Sigmoid colon (tissue), 4 donors: Measurements from ENCODE around the gene FHOD3.

Experiments
- EP300 ChIP-seq, 4 donors: sonication (generic); formaldehyde crosslinking; IDR thresholded peaks; one replicate each; pipeline ENCODE4 v1.6.1; 2017; ENCODE audit warnings: antibody characterized with exemption in 4 of 4
- POLR2A ChIP-seq, 2 donors: fragments of 450-650 bp; IDR thresholded peaks; one replicate each; pipeline ENCODE4 v1.6.1; 2016; ENCODE audit warnings: antibody characterized with exemption in 2 of 2, mild to moderate bottlenecking in 2 of 2, moderate library complexity in 2 of 2
- POLR2AphosphoS5 ChIP-seq, 4 donors: sonication (generic); formaldehyde crosslinking; IDR thresholded peaks; one replicate each; pipeline ENCODE4 v1.6.1; 2017; ENCODE audit warnings: antibody characterized with exemption in 4 of 4
- TF ChIP-seq, protein P1 (sequence below), 4 experiments: fragments of 450-650 bp in 3 of 4; fragments of 200-600 bp in 1 of 4; IDR thresholded peaks; one replicate each; pipeline ENCODE4 v1.5.1; 2016 to 2019; ENCODE audit warnings: antibody characterized with exemption in 4 of 4, mild to moderate bottlenecking in 3 of 4, moderate library complexity in 2 of 4

GRCh38 chr18:36782710-36783109 is 485.2 kb downstream of the FHOD3 start:
- TF ChIP-seq EP300 (IDR thresholded peaks at IDR 0.05) (no peak), POLR2AphosphoS5 (IDR thresholded peaks at IDR 0.05) (no peak), POLR2A (IDR thresholded peaks at IDR 0.05) (no peak)
- TF ChIP-seq, protein P1, sequence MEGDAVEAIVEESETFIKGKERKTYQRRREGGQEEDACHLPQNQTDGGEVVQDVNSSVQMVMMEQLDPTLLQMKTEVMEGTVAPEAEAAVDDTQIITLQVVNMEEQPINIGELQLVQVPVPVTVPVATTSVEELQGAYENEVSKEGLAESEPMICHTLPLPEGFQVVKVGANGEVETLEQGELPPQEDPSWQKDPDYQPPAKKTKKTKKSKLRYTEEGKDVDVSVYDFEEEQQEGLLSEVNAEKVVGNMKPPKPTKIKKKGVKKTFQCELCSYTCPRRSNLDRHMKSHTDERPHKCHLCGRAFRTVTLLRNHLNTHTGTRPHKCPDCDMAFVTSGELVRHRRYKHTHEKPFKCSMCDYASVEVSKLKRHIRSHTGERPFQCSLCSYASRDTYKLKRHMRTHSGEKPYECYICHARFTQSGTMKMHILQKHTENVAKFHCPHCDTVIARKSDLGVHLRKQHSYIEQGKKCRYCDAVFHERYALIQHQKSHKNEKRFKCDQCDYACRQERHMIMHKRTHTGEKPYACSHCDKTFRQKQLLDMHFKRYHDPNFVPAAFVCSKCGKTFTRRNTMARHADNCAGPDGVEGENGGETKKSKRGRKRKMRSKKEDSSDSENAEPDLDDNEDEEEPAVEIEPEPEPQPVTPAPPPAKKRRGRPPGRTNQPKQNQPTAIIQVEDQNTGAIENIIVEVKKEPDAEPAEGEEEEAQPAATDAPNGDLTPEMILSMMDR (IDR thresholded peaks at IDR 0.05) = no peak
